Measurements from ENCODE around the gene ASCL2.

ASCL2 gene

GRCh38 chr11:2224254-2224653 is 46.1 kb downstream of the ASCL2 start:
- no peak for DNase-seq

GRCh38 chr11:2223153-2223794 is 47.1 kb downstream of the ASCL2 start:
- no peak for DNase-seq

GRCh38 chr11:2222451-2222850 is 47.9 kb downstream of the ASCL2 start:
- DNase-seq = no peak

GRCh38 chr11:2221591-2221990 is 48.8 kb downstream of the ASCL2 start:
- DNase-seq = no peak

- DNase-seq = no peak
These were observed 49.4 kb downstream of the ASCL2 start for GRCh38 chr11:2221024-2221423.

- DNase-seq = no peak
These were observed 50.1 kb downstream of the ASCL2 start for GRCh38 chr11:2220173-2220771.

- DNase-seq = no peak
These were observed 50.9 kb downstream of the ASCL2 start for GRCh38 chr11:2219318-2220017.

All from activated CD4-positive, alpha-beta T cell treated with anti-CD3 and anti-CD28 coated beads, Interleukin-2, amount 50 U/mL, for 4 hours (primary cell).